Measurements from ENCODE around the gene RADIL.

RADIL gene

GRCh38 chr7:4790078-4790465 is 93.4 kb downstream of the RADIL start:
- no peak for DNase-seq

GRCh38 chr7:4789194-4790077 is 94.1 kb downstream of the RADIL start:
- no peak for DNase-seq

- DNase-seq: no peak
Measured at GRCh38 chr7:4788627-4789189, 94.8 kb downstream of the RADIL start.

DNA sequence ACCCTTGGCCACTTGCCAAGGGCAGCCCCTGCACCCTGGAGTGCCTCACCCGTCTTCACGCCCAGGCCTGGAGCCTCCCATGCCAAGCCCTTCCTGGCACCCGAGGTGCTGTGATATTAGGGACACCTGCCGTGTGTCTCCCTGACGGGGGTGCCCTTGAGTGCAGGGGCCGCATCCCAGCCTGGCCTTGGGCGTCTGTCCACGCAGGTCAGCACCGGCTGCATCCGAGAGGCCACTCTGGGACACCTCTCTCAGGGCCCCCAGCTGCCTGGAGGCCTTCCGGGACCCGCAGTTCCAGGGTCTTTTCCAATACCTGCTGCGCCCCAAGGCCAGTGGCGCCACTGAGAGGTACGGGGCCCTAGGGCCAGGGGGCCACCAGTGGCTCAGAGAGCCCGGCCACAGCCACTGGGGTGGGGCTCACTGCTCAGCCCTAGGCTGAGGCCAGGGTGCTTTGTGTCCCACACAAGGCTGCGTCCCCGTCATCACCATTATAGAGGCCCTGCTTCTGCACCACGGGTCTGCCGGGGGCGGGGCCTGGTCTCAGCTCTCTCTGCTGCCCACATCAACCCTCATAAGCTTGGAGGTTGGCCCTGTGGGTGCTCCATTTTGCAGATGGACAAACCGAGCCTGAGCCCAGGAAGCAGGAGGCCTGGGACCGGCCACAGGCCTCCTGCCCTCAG is 95.4 kb downstream of the RADIL start:
- no peak for DNase-seq

DNA sequence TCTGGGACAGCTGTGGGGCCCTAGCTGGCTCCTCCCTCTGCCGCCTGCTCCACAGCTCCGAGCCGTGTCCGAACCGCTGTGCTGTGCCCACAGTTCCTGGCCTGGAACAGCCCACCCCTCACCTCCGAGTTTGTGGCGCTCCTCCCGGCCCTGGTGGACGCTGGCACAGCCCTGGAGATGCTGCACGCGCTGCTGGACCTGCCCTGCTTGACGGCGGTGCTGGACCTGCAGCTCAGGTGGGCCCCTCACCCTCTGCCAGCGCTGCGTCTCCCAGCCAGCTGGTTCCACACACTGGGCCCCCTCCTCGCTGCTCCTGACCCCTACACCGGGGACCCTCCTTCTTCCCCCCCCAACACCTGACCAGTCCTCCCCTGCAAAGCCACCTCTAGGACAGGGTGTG is 96.0 kb downstream of the RADIL start:
- no peak for DNase-seq

DNA sequence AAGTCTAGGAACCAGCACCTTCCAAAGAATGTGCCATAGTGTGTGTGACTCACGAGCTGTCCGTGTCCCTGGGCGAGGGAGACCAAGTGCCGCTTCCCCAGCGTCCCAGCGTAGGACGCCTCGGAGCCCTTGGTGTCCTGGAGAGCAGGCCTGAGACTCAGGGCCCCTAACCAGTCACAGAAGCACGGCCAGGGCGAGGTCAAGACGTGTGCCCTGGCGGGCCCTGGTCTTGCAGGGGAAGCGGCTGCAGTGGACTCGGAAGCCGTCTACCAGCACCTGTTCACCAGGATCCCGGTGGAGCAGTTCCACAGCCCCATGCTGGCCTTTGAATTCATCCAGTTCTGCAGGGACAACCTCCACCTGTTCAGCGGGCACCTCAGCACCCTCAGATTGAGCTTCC is 97.5 kb downstream of the RADIL start:
- DNase-seq: no peak

GRCh38 chr7:4785371-4785770 is 98.1 kb downstream of the RADIL start:
- no peak for DNase-seq

DNA sequence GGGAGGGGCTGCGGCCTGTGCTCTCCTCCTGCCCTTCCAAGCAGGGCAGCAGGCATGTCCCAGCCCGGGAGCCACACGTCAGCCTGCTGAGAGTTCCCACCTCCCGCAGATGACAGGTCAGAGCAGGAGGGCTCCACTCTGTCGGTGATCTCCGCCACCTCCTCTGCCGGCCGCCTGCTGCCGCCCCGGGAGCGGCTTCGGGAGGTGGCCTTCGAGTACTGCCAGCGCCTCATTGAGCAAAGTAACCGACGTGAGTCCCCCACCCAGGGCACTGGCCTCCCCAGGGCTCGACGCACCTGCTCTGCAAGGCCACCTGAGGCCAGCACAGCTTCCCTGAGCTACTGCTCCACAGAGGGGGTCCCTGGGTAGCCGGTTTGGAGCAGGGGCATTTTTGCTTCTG is 98.7 kb downstream of the RADIL start:
- DNase-seq: no peak

DNA sequence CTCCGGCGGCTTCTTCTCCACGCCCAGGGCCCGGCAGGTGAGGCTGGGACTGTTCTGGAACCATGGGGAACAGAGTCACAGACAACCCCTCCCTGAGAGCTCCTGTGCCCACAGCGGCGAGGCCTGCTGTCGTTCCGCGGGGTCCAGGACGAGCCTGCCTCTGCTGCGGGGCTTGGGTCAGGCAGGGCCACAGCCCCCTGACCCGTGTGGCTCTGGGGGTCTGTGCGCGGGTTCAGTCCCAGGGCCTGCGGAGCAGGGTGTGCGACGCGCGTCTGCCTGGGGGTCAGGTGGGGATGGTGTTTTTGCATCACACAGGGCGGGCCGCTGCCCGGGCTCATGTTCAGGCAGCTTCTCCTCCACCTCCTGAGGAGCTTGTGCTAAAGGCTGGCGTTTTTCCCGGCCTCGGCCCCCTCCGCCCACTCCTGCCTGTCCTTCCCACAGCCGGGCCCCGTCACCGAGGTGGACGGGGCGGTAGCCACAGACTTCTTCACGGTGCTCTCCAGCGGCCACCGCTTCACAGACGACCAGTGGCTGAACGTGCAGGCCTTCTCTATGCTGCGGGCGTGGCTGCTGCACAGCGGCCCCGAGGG is 99.7 kb downstream of the RADIL start:
- DNase-seq: no peak

DNA sequence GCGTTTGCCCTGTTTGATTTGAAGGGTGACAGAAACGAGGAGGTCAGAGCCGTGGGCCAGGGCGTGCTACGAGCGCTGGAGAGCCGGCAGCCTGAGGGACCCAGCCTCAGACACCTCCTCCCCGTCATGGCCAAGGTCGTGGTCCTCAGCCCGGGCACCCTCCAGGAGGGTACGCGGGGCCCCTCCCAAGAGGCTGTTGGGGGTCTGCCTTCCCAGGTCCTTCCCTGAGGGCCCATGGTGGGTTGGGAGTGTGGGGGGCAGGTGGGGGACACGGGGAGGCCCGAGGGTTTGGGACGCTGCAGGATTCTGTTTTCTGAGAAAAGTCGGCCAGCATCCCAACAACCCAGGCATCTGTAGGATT is 100.2 kb downstream of the RADIL start:
- no peak for DNase-seq

DNA sequence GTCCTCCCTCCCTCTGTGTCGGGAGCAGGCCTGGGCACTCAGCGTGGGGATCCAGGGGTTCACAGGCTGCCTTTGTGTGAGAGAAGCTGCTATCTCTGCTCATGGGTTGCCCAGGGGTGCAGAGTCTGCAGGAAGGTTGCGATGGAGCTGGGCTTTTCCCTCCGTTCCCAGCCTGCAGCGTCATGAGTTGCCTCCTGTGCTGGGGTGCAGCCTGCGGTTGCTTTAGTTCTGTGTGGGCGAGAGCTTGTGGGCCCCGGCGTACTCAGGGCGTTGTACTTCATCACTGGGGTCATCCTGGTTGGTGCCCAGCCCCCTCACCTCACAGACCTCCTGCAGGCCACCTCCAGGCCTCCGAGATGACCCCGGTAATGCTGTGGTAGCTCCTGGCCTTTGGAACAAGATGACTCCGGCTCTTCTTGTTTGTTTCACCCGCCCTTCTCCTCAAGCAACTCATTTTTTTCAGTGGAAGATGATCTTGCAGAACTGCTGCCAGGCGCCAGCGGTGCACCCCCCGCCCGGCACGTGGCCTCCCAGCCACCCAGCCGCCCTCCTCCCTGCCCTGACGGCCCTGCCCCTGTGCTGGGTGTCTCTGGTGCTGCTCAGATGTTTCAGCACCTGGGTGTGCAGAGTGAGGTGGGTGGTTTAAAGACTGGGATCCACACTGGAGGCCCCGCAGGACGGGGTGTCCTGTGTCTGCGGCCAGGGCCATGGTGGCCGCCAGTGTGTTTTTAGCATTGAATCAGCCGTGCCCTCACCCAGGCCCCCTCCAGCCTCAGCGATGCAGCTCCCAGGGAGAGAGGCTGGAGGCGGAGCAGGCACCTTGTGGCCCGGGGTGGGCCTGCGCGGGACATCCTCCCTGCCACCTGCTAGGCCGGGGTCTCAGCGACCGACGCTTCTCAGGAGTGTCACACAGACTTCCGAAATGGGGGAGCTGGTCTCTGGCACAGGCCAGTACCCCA is 100.9 kb downstream of the RADIL start:
- DNase-seq: no peak

GRCh38 chr7:4781366-4782069 is 102.0 kb downstream of the RADIL start:
- DNase-seq: no peak

DNA sequence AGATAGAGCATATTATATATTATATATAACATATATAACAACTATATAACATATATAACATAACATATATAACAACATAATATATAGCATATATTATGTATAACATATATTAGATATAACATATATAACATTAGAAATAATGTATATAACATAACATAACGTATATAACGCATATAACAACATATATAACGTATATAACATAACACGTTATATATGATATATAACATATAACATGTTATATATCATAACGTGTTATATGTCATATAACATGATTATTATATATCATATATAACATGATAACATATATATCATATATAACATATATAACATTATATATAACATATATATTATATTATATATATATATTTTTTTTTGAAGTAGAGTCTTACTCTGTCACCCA is 104.4 kb downstream of the RADIL start:
- no peak for DNase-seq

DNA sequence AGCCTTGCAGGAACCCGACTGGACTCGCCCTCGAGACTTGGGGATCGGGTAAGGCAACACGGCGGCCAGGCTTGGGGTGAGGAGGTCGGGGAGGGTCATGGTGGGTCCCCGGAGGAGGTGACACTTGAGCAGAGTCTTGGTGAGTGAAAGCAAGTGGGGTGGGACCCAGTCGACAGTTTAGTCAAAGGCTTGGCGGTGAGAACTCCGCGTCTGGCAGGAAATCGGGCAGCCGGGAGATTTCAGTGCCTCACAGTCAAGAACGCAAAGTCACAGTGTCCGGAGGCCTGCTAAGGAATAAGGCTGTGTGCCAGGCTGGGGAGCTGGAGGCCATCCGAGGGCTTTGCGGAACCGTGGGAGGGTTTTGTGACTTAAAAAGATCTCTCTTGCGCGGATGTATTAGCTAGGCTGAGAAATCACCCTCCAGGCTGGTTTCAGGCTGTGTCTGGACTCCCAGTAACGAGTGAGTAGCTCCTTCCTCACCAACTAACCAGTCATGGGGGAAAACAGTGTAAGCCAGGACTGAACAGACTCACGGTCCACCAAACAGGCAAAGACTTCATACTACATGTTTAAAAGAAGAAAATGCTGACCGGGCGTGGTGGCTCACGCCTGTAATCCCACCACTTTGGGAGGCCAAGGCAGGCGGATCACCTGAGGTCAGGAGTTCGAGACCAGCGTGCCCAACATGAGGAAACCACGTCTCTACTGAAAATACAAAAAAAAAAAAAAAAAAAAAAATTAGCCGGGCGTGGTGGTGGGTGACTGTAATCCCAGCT is 107.5 kb downstream of the RADIL start:
- peak in 1 of 2 experiments; percentile 60 for DNase-seq

GRCh38 chr7:4775250-4775847 is 108.2 kb downstream of the RADIL start, which contains the start of gene AP5Z1:
Gene AP5Z1 (plus strand): TSS chr7:4775623. CDS start chr7:4775716, 93 bp downstream.
- peak; percentile 92 to 96 for DNase-seq

GRCh38 chr7:4774658-4775249 is 108.8 kb downstream of the RADIL start:
- no peak for DNase-seq

DNA sequence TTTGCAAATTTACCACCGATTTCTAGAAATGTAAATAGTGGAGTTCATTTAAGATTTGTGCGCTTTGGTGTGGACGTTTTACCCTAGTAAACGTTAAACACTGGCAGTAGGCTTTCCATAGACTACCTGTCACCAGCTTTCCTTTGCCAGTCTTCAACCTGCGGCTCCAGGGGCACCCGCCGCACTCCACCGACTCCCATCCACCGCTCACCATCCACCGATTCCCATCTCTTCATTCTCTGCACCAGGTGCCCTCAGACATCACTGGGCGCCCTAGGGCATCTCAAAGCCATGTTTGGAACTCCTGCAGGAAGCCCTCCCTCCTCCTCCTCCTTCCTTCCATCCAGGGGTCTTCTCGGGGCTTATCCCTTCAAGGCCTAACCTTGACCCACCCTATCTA is 109.5 kb downstream of the RADIL start:
- DNase-seq: no peak

GRCh38 chr7:4772306-4772705 is 111.2 kb downstream of the RADIL start:
- no peak for DNase-seq

DNA sequence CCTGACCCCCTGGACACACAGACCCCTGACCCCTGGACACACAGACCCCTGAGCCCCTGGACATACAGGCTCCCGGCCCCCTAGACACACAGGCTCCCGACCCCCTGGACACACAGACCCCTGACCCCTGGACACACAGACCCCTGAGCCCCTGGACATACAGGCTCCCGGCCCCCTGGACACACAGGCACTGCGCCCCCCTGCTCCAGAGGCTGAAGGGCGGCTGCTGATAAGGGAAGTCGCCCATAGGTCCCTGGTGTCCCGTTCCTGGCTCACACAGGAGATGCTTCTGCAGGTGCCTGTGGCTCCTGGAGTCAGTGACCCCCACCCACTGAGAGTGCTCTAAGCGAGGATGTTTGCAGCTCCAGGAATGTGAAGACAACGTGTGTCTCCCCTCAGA is 111.8 kb downstream of the RADIL start:
- no peak for DNase-seq

DNA sequence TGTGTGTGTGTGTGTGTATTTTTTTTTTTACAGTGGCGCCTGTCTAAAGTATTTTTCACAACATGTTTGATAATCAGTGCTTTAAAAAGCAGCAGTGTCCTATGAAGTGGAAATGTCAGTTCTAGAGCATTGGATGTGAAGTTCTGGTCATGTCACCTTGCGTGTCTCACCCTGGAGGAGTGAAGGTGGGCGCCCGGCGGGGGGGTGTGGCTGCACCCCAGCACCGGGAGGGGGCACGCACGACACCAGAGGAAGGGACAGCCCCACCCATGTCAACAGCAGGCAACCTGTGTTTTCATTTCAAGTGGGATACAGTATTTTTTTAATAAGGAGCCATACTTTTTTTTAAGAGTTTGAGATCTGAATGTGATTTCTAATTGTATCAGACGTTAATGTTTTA is 112.6 kb downstream of the RADIL start:
- DNase-seq: no peak
